Middle frontal gyrus (tissue), 1 donor: ENCODE measurements around the gene BNC2.

Source experiments
- DNase-seq: peaks from one replicate; pipeline ENCODE4 v3.0.0-alpha.2; 2015; ENCODE audit warnings: low spot score; ENCODE audit errors: extremely low spot score

Gene BNC2

GRCh38 chr9:16869882-16870595 is 431 bp downstream of the BNC2 start:
- DNase-seq, result no peak

DNA sequence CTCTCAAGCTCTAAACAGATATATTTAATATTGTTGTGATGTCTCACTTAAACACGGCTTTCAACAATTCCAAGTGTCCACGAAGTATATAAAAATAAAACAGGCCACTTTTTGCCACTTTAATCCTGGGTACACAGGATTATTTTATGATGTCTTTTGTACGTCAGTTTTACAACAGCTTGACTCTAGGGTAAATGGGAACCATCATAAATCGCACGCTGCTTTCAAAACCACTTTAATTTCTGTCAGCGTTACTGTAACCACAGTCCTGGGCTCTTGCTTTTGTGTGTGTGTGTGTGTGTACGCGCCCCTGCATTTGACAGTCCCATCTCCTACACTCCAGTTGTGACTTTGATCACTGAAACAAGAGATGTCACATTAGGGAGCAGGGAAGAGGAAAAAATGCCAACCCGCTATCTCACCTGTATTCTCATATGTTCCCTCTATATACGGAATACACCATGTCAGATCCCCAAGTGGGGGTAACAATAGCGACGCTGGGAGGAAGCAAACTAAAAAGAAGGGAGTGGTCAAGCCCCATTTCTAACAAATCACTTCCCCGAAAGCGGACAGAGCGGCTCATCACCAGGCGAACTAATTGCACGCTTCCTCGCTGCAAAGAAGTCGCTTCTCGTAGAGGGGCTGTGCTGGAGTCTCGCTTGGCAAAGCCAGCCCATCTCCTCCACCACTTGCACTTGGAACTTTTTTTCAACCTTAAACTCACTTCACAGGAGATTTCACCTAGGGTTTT is 1.2 kb downstream of the BNC2 start:
- no peak for DNase-seq

- no peak for DNase-seq
Observed at GRCh38 chr9:16868701-16869100, 1.8 kb downstream of the BNC2 start.

DNA sequence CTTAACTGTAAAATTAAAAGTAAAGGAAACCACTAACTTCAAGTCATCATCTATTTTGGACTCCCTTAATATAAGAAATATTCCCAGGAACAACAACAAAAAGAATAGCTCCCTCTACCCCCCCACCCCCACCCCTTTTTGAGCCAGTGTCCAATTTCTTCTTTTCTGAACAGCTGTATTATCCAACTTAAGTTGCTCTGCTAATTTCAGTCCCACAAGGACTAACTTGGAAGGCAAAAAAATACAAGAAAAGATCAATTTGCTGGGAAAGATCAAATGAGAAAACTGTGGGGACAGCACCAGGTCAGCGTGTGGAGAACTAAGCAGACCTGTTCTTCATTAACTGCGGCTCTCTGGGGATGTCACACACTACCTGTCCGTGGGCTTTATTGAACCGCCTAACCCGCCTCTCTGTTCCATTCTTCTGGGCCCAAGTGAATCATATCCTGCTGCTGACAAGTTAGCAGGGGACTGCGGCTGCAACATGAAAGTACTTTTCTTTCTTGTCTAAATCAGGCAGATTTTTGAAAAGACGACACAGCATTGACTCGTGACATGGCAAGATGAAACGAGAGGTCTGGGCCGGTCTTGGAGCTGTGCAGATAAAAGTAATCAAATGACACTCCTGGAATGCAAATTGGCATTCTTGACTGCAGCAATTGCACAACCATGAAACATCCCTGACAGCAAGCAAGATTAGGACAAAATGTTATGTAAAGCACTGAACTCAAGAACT is 2.7 kb downstream of the BNC2 start:
- DNase-seq, result no peak

DNA sequence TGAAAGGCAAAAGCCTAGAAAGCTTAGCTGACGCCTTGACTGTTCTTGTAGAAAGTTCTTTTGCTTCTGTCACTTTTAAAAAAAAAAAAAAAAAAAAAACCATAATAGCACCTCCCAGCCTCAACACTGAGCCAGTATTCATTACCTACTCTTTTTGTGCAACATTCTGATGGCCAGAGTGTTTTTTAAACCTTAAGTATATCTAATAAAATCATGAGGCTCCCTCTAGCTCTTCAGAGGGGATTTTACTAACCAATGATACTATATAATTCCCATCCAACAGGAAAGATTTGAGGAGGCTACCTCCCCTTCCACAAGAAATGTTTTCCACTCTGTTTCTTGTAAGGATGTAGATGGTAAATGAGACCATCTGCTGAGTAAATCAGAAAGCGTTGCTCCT is 3.9 kb downstream of the BNC2 start:
- no peak for DNase-seq

DNA sequence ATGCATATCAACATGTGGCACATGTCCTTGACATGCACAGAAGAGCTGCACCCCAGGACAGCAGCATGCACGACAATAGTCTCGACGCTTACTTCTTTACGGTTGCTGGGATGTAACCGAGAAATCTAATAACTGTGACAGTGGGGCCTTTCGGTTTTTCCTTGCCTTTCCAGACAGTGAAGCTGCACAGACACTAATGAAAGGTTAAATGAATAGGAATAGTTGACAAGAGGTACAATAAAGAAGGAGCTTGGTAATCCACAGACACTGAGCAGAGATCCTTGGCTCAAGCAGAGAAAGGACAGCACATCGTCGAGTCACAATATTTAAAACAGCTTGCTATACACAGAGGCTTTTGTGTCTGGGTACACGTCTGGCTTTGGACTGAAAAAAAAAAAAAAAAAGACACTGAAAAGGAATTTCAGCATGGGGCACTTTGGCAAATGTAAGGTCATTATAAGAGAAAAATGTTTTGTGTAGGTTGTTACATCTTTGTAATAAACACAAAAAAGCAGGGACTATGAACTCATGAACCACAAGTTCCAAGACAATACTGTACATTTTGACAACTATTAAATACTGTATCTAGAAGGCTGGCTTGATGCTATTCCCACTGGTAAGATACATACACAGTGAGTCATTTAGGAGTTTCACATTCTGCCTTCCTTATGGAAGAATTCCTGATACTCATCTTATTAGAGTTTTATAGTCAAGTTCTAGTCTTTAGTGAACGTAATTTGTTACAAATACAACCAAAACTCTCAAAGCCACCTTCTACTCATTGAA is 5.6 kb downstream of the BNC2 start:
- no peak for DNase-seq

GRCh38 chr9:16848179-16848578 is 22.3 kb downstream of the BNC2 start:
- DNase-seq, result no peak

DNA sequence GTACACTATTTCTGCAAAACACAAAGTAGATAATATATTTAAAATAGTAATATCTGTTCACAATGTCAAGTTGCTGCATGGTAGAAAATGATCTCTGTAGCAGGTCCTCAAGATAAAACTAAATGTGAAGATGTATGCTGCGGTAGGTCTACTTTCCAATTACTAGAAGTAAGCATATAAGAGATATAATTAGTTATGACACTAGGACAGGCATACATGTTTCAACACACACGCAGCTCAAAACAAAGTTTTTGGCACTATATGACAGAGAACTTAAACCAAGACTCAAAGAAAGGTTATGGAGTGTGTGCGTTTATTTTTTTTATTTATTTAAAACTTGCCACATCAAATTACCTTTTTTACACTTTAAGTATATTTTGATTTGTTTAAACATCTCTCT is 23.5 kb downstream of the BNC2 start:
- DNase-seq, result no peak

DNA sequence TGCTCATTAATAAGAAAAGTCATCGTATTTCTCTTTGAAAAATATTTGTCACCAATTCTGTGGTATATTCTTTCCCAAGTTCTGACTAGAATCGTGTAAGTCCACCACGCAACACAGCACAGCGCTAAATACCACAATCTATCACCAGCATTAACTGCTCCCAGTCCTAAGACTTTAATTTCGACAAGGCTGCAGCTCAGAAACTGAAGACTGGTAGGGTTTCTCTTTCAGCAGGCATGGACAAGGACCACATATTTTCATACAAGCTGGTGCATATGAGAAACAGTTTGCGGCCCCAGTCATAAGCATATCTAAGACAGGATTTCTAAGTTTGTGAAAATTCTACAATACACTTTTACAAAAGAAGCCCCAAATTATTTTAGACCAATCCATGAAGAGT is 24.1 kb downstream of the BNC2 start:
- no peak for DNase-seq

- no peak for DNase-seq
Observed at GRCh38 chr9:16834817-16835216, 35.7 kb downstream of the BNC2 start.

- no peak for DNase-seq
Observed at GRCh38 chr9:16833296-16833835, 37.1 kb downstream of the BNC2 start.

DNA sequence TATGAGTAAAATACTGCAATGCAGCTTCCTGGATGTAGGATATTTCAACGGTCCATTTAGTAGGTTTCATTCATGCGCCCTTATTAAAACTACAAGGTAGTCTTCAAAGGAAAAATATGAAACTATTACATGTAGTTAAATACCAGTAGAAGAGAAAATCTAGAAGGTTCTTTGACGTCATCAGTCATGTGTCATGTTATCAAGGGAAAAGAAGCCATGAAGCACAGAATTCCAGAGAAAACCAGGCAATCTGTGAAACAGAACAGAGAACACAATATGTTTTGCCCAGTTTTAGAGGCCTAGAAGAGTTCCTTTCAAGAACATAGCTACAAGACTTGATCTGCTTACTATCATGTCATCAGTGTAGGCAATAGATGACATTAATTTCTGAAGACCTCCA is 38.4 kb downstream of the BNC2 start:
- no peak for DNase-seq

- no peak for DNase-seq
Observed at GRCh38 chr9:16830806-16831205, 39.7 kb downstream of the BNC2 start.

DNA sequence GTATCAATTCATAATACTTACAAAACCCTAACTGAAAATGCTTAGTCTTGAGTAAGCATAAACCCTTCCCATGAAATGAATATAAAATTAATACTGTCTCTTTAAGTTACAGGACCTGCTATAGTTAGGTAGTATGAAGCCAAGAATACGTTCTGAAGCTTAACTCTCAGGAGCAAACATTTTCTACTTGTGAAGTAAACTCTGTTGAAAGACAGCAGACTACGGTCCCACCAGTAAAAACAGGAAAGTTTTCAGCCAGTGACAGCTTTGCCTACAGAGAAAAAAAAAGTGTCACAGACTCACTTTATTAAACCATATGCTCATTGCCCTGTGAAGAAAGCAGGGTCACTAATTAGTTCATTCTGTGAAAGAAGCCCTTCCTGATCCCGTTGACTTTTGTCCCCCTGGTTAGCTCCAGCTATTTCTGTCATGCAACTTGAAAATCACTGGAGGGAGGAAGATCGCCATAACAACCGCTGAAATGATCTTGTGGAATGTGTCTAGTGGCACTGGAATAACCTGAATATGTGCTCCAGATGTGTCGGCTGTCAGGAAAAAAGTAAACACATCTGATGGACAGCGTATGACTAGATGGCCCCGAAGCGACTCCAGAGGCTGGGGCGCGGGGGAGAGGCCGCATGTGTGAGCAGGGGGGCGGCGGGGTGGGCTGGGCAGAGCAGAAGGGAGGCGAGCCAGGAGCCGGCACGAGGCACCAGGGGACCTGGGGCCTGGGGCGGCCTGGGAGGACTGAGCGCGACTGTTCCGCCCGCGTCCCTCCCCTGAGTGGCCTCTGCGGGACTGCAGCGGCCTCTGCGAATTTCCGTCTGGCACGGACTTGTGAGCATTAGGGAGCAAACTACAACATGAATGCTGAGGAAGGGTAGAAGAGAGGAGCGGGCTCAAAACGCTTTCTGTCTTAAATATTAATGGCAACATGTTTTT is 41.9 kb downstream of the BNC2 start:
- no peak for DNase-seq

DNA sequence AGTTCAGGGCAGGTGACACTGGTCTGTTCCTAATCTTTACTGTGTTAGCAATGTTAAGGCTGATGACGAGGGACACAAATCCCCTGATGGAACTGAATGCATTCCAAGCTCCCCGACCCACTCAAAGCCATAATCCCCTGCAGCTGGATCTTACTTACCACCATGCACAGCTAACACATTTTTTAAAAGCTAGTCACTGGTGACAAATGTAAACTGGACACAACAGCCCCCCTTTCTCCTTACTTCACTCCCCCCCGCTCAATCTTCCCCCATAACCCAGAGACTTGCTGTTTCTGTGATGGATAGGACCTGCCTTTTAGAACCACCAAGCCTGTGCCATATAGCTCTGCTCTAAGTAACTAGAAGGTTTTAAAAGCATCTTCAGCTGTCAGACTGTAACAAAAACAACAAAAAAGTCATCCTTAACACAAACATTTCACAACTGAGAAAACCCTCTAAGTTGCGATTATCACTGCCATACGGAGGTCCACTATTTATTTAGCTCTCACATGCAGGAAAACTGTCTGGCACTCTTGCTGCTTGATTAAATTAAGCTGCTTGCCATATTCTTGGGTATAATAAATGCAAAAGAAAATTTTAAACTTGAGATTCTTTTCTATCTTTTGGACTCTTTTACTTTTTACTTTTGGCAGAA is 44.4 kb downstream of the BNC2 start:
- DNase-seq, result no peak

GRCh38 chr9:16825331-16825725 is 45.1 kb downstream of the BNC2 start:
- DNase-seq, result no peak

DNA sequence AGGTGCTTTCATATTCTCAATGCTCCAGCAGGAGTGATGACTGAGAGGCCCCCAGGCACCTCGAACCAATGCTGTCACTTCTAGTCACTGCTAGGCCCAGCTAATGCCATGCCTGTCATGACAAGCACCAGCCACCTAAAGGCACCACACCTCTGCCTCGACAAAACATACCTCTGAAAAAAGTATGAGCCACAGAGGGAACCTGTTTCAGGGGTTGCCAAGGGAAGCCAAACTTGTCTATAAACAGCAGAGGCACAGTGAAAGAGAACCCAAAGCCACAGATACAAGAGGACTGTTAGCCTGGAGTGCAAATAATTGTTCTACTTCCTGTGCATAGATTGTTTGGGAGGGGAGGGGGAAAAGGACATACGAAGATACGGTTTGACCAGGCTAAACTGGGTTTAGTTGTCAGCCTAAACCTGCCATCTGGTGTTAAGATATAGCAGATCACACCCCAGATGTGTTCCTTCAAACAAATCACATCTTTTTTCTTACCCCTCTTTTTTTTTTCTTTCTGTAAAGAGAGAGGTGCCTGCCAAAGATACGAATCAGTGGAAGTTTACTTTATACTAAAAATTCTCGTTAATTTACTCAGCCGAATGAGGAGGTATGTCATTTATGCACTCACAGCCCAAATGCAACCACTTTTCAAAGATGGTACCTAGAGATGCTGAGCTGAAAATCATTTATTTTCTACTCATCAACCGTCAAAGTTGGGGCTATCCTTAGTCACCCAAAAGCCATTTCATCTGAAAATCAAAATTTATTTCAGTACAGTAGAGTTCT is 45.7 kb downstream of the BNC2 start:
- DNase-seq, result no peak

DNA sequence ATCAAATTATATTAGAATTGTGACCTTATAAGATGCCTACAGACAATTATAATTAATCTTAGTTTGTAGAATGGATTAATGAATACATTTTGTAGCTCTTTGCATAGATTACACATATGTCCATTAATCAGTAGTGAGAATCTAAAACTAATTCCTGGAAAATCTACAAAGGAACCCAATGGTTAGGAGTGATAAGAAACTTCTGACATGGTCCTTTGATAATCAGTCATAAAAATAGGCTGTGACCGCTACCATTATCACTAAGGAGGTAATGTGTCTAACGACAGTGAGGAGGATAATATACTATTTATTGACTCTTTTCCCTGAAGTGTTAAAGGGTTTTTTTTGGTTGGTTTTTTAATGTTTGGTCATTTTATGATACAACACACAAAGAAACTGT is 46.6 kb downstream of the BNC2 start:
- DNase-seq, result no peak

DNA sequence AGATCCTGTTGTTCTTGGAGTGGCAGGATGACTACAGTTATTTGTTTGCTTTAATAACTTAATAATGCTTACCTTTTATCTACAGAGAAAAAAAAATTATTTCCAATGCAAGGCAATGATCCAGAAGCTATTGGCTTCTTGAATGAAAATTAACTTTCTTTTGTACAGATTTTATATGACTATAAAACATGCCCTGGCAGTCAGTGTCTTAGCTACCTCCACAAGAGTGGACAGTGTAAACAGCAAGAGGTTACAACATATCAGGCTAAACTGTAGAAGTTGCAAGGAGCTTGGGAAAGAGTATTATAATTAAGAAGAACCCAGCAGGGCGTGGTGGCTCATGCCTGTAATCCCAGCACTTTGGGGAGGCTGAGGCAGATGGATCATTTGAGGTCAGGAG is 49.1 kb downstream of the BNC2 start:
- DNase-seq, result no peak
